ENCODE data around the gene ANKHD1.
A peak's percentile ranks its signal among the peaks of the same experiment; 100 is the strongest.

ANKHD1 gene

GRCh38 chr5:140401362-140402257 lies at the start of gene ANKHD1:
ANKHD1 (plus strand) TSS chr5:140401833; CDS start chr5:140401968, 135 bp downstream.
- DNase-seq (ENCODE audit: low read depth in 1 of 2, low spot score in 1 of 2), result peak; percentile 88 to 95

- DNase-seq (ENCODE audit: low read depth in 1 of 2, low spot score in 1 of 2), result no peak
These were observed 46.1 kb upstream of the ANKHD1 start for GRCh38 chr5:140355546-140355945.

GRCh38 chr5:140356853-140357725 lies 44.5 kb upstream of the ANKHD1 start:
- no peak for DNase-seq (ENCODE audit: low read depth in 1 of 2, low spot score in 1 of 2)

GRCh38 chr5:140357726-140358093 lies 43.9 kb upstream of the ANKHD1 start:
- DNase-seq (ENCODE audit: low read depth in 1 of 2, low spot score in 1 of 2), result peak; percentile 37 to 53

- DNase-seq (ENCODE audit: low read depth in 1 of 2, low spot score in 1 of 2), result no peak
These were observed 42.8 kb upstream of the ANKHD1 start for GRCh38 chr5:140358738-140359310.

- DNase-seq (ENCODE audit: low read depth in 1 of 2, low spot score in 1 of 2), result no peak
These were observed 41.5 kb upstream of the ANKHD1 start, which contains the start of gene SLC4A9 for GRCh38 chr5:140360101-140360500. SLC4A9 (plus strand) TSS chr5:140360194; CDS start chr5:140360237, 43 bp downstream.

- no peak for DNase-seq (ENCODE audit: low read depth in 1 of 2, low spot score in 1 of 2)
These were observed 40.8 kb upstream of the ANKHD1 start for GRCh38 chr5:140360681-140361479.

- no peak for DNase-seq (ENCODE audit: low read depth in 1 of 2, low spot score in 1 of 2)
These were observed 39.7 kb upstream of the ANKHD1 start for GRCh38 chr5:140361901-140362300.

- DNase-seq (ENCODE audit: low read depth in 1 of 2, low spot score in 1 of 2), result no peak
These were observed 39.3 kb upstream of the ANKHD1 start for GRCh38 chr5:140362311-140362710.

- peak; percentile 68 to 79 for DNase-seq (ENCODE audit: low read depth in 1 of 2, low spot score in 1 of 2)
These were observed 38.6 kb upstream of the ANKHD1 start for GRCh38 chr5:140362875-140363630.

GRCh38 chr5:140363631-140364471 lies 37.8 kb upstream of the ANKHD1 start:
- DNase-seq (ENCODE audit: low read depth in 1 of 2, low spot score in 1 of 2), result no peak

- no peak for DNase-seq (ENCODE audit: low read depth in 1 of 2, low spot score in 1 of 2)
These were observed 37.2 kb upstream of the ANKHD1 start for GRCh38 chr5:140364472-140364765.

- DNase-seq (ENCODE audit: low read depth in 1 of 2, low spot score in 1 of 2), result no peak
These were observed 36.4 kb upstream of the ANKHD1 start for GRCh38 chr5:140365282-140365681.

- DNase-seq (ENCODE audit: low read depth in 1 of 2, low spot score in 1 of 2), result no peak
These were observed 35.7 kb upstream of the ANKHD1 start for GRCh38 chr5:140365941-140366340.

GRCh38 chr5:140366589-140367255 lies 34.9 kb upstream of the ANKHD1 start:
- DNase-seq (ENCODE audit: low read depth in 1 of 2, low spot score in 1 of 2), result no peak

- no peak for DNase-seq (ENCODE audit: low read depth in 1 of 2, low spot score in 1 of 2)
These were observed 34.2 kb upstream of the ANKHD1 start for GRCh38 chr5:140367256-140368013.

GRCh38 chr5:140371356-140372151 lies 30.1 kb upstream of the ANKHD1 start:
- DNase-seq (ENCODE audit: low read depth in 1 of 2, low spot score in 1 of 2), result no peak
